Mononuclear cell (primary cell): ENCODE measurements around the gene NR3C2. TPM values are rescaled to one million over a fixed set of nuclear protein-coding genes. Genes with fewer than 3 reads are reported as not detected.

Source experiments
- H3K27me3 ChIP-seq: 2 replicates; pipeline ENCODE4 v1.6.0; 2011; ENCODE audit warnings: low read length, control low read depth; ENCODE audit not compliant: insufficient read depth
- H3K4me1 ChIP-seq: 2 replicates; pipeline ENCODE4 v1.5.1; 2011; ENCODE audit warnings: mild to moderate bottlenecking, low read length, control low read depth; ENCODE audit not compliant: insufficient read depth
- H3K4me3 ChIP-seq: 2 replicates; pipeline ENCODE4 v1.5.1; 2011; ENCODE audit warnings: mild to moderate bottlenecking, low read length, moderate library complexity
- H3K9me3 ChIP-seq: 2 replicates; pipeline ENCODE4 v1.5.1; 2011; ENCODE audit warnings: low read depth, mild to moderate bottlenecking, control low read depth, low read length
- total RNA-seq: library from RNA; depleted of rRNA; stranded (reverse); fragments of >200 nt; gene quantifications from one replicate; pipeline ENCODE4 v1.2.3, GENCODE V29; 2012

Gene NR3C2
- total RNA-seq, 1 donor, result 29.1 TPM

GRCh38 chr4:148053298-148054003 lies 388.8 kb downstream of the NR3C2 start:
- Histone ChIP-seq H3K9me3 (no peaks in the 10 kb centered on the region), H3K4me3 (no peak overlapping the region), H3K27me3 (no peaks in the 10 kb centered on the region), H3K4me1 (peaks cover 59% of the 10 kb centered on the region)

GRCh38 chr4:148052448-148052847 lies 389.8 kb downstream of the NR3C2 start:
- Histone ChIP-seq H3K4me3 (no peak overlapping the region), H3K9me3 (no peaks in the 10 kb centered on the region), H3K27me3 (no peaks in the 10 kb centered on the region), H3K4me1 (peaks cover 53% of the 10 kb centered on the region)

- H3K4me3 ChIP-seq, result no peak overlapping the region
- H3K9me3 ChIP-seq, result no peaks in the 10 kb centered on the region
- peaks cover 43% of the 10 kb centered on the region for H3K4me1 ChIP-seq
- H3K27me3 ChIP-seq, result no peaks in the 10 kb centered on the region
Observed at GRCh38 chr4:148051403-148051802, 390.8 kb downstream of the NR3C2 start.

GRCh38 chr4:148048598-148048997 lies 393.6 kb downstream of the NR3C2 start:
- Histone ChIP-seq H3K4me3 (no peak overlapping the region), H3K27me3 (no peaks in the 10 kb centered on the region), H3K9me3 (no peaks in the 10 kb centered on the region), H3K4me1 (peaks cover 24% of the 10 kb centered on the region)

- Histone ChIP-seq H3K4me1 (no peaks in the 10 kb centered on the region), H3K9me3 (no peaks in the 10 kb centered on the region)
Observed at GRCh38 chr4:148044912-148045352, 397.3 kb downstream of the NR3C2 start.

DNA sequence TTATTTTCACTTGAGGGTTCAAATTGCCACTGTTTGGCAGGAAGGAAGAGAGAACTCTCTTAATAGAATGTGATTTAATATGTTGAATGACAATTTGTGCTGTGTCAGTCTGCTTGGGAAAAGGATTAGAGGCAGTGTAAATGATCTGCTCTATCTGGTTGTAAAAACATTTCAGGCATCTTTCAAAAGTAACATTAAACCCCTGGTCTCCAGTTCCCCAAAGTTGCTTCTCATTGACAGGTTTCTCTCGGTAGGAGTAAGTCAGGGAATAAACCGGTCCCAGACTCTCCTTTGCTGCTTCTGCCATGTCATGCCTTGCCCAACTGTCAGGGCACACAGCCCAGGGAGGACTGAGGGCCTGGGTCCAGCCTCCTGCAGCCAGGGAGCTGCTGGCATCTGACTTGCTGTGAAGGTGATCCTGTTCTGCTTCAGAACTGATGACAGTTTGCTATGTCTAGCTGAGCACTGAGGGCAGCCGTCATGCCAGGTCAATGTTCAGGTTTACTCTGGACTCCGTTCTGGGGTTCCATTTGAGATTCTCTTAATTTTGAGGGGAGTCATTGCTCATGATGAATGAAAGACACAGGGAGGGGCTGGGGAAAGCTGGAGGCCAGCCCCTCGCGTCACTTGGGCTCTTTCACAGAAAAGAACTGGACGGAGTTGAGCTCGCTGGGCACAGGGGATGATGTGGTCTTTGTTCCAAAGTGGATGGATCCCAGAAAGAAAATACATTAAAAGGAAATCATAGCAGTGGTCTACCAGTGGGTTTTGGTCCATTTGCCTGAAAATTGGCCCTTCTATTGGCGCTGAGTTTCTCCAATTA lies 397.9 kb downstream of the NR3C2 start:
- no peaks in the 10 kb centered on the region for H3K4me1 ChIP-seq
- no peaks in the 10 kb centered on the region for H3K9me3 ChIP-seq
- H3K27me3 ChIP-seq, result no peaks in the 10 kb centered on the region
- no peak overlapping the region for H3K4me3 ChIP-seq

More at GRCh38 chr4:148044912-148045352, 397.3 kb downstream of the NR3C2 start:
- Histone ChIP-seq H3K27me3 (no peaks in the 10 kb centered on the region), H3K4me3 (no peak overlapping the region)

- no peaks in the 10 kb centered on the region for H3K27me3 ChIP-seq
- no peak overlapping the region for H3K4me3 ChIP-seq
- H3K4me1 ChIP-seq, result no peaks in the 10 kb centered on the region
- H3K9me3 ChIP-seq, result no peaks in the 10 kb centered on the region
Observed at GRCh38 chr4:148041606-148042329, 400.4 kb downstream of the NR3C2 start.

DNA sequence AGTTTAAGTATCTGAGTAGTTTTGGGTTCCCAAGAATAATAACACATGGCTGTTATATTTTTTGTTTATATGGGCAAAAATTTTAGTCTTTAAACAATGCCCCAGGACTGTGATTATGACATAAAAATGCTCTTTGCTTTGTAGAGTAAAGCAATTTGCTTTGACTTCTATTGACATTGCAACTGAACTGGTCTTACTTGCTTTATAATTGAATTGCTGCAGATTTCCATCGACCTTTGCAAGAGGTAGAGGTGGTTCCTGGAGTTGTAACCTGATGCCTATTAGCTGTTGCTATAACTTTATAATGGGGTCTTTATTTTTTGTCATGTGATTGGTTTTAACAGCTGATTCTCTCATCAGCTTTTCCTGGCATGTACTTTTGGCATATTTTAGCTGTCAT lies 407.4 kb downstream of the NR3C2 start:
- Histone ChIP-seq H3K27me3 (no peaks in the 10 kb centered on the region), H3K9me3 (no peaks in the 10 kb centered on the region), H3K4me3 (no peak overlapping the region), H3K4me1 (no peaks in the 10 kb centered on the region)

GRCh38 chr4:148030193-148030873 lies 411.9 kb downstream of the NR3C2 start:
- H3K4me3 ChIP-seq, result no peak overlapping the region
- no peaks in the 10 kb centered on the region for H3K27me3 ChIP-seq
- no peaks in the 10 kb centered on the region for H3K9me3 ChIP-seq
- H3K4me1 ChIP-seq, result no peaks in the 10 kb centered on the region

DNA sequence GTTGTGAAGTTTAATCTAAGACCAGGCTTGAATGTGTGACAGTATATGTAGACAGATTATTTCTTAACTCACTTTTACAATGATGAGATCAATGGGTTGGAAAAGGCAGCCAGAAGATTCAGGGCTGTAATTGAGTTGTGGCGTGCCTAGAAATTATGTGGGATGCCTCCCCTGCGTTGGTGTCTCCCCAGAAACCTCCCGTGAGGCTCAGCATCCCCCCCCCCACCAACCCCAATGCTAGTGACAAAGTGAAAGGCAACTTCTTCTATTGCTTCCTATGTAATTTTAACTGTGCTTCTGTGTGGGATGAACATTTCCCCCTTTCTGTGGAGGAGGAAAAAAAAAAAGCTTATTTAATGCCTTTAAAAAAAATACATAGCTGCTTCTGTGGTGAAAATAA lies 412.4 kb downstream of the NR3C2 start:
- H3K27me3 ChIP-seq, result no peaks in the 10 kb centered on the region
- H3K4me3 ChIP-seq, result no peak overlapping the region
- no peaks in the 10 kb centered on the region for H3K4me1 ChIP-seq
- H3K9me3 ChIP-seq, result no peaks in the 10 kb centered on the region
